ENCODE measurements around the gene ARID1B. TPM values are rescaled to one million over a fixed set of nuclear protein-coding genes. Genes with fewer than 3 reads are reported as not detected.

Gene ARID1B
- total RNA-seq, 2 donors from 2014 or later = 65.1 to 99.4 TPM

DNA sequence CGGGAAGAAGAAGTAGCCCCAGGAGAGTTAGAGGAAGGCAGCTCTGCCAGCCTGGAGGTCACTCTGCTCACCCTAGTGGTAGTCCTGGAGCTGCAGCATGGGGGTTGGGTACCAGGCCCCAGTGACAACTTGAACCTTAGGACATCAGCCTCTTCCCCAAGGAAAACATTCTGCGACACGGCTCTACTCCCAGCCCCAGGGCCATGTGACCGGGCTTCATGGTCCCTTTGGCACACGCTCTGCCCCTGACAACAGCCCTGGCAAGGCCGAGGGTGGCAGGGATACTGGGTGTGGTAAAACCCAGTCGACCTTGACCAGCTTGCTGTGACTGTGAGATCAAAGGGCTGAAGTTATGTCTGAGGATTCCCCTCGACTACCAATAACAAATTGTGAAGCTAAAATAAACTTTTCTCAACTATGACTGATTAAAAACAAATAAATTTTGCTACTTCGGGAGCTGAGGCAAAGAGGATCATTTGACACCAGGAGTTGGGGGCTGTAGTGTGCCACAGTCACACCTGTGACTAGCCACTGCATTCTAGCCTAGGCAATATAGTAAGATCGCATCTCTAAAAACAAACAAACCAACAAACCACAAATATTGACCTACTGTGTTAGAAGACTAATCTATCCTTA lies 24.4 kb upstream of the ARID1B start:
- no peak for DNase-seq (ENCODE audit: low spot score)
- Histone ChIP-seq H3K4me1 (replicated peaks) (no peaks in the 10 kb centered on the region), H3K9me3 (no peaks in the 10 kb centered on the region), H3K27ac (no peak overlapping the region), H3K4me3 (no peak overlapping the region), H3K36me3 (no peaks in the 10 kb centered on the region), H3K27me3 (replicated peaks; ENCODE audit: insufficient read depth) (no peaks in the 10 kb centered on the region)
- intact Hi-C loops (cut with DNase I) = no loop called here
- no peak for TF ChIP-seq POLR2A (IDR thresholded peaks at IDR 0.05)
- TF ChIP-seq, protein P1, sequence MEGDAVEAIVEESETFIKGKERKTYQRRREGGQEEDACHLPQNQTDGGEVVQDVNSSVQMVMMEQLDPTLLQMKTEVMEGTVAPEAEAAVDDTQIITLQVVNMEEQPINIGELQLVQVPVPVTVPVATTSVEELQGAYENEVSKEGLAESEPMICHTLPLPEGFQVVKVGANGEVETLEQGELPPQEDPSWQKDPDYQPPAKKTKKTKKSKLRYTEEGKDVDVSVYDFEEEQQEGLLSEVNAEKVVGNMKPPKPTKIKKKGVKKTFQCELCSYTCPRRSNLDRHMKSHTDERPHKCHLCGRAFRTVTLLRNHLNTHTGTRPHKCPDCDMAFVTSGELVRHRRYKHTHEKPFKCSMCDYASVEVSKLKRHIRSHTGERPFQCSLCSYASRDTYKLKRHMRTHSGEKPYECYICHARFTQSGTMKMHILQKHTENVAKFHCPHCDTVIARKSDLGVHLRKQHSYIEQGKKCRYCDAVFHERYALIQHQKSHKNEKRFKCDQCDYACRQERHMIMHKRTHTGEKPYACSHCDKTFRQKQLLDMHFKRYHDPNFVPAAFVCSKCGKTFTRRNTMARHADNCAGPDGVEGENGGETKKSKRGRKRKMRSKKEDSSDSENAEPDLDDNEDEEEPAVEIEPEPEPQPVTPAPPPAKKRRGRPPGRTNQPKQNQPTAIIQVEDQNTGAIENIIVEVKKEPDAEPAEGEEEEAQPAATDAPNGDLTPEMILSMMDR (IDR thresholded peaks at IDR 0.05) = peak in 2 of 4 experiments; percentile 13 to 22
- no peak for TF ChIP-seq POLR2AphosphoS5 (IDR thresholded peaks at IDR 0.05)
- 67% methylated on average over 10 of the region's 10 CpGs for WGBS

DNA sequence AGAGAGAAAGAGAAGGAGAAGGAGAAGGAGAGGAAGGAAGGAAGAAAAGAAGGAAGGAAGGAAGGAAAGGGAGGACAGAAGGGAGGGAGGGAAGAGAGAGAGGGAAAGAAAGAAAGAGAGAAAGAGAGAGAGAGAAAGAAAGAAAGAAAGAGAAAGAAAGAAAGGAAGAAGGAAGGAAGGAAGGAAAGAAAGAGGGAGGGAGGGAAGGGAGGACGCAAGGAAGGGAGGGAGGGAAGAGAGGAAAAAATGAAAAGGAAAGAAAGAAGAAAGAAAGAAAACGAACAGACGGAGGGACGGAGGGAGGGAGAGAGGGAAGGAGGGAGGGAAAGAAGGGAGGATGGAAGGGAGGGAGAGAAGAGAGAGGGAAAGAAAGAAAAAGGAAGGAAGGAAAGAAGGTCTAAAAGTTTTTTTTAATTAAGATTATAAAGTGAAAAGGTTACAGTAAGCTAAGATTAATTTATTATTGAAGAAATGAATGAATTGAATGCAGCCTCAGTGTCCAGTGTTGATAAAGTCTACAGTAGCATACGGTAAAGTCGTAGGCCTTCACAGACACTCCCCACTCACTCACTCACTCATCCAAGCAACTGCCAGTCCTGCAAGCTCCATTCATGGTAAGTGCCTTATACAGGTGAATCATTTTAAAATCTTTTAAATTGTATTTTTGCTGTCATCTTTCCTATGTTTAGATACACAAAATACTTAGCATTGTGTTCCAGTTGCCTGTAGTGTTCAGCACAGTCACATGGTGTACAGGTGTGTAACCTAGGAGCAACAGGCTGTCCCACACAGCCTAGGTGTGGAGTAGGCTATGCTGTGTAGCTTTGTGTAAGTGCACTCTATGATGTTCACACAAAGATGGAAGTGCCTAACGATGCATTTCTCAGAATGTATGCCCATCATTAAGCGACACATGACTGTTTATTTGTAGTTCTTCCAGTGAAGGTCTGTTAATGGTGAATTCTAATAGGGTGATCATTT lies 20.3 kb upstream of the ARID1B start:
- H3K36me3 ChIP-seq = no peaks in the 10 kb centered on the region
- intact Hi-C loops (cut with DNase I) = no loop called here
- no peak overlapping the region for H3K27ac ChIP-seq
- TF ChIP-seq POLR2A (IDR thresholded peaks at IDR 0.05) = no peak
- no peak for TF ChIP-seq POLR2AphosphoS5 (IDR thresholded peaks at IDR 0.05)
- TF ChIP-seq, protein P1 (IDR thresholded peaks at IDR 0.05) = no peak
- H3K4me3 ChIP-seq = no peak overlapping the region
- DNase-seq (ENCODE audit: low spot score) = no peak
- no peaks in the 10 kb centered on the region for H3K27me3 ChIP-seq (replicated peaks; ENCODE audit: insufficient read depth)
- H3K9me3 ChIP-seq = no peaks in the 10 kb centered on the region
- no peaks in the 10 kb centered on the region for H3K4me1 ChIP-seq (replicated peaks)
- 92% methylated on average over 8 of the region's 8 CpGs for WGBS

DNA sequence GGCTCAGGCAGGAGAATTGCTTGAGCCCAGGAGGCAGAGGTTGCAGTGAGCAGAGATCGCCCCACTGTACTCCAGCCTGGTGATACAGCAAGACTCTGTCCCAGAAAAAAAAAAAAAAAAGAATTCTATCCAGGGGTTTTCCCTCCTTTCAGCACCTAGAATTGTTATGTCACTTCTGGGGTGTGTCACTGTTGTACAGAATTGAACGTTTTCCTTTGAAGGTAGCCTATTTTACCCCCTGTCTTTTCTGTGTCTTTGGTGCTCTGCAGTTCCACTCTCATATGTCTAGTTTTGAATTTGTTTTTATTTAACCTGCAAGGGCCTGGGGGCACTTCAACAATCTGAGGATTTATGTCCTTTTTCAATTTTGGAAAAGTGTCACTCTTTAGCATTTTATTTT lies 19.3 kb upstream of the ARID1B start:
- no peak overlapping the region for H3K4me3 ChIP-seq
- no peak overlapping the region for H3K27ac ChIP-seq
- DNase-seq (ENCODE audit: low spot score) = no peak
- H3K27me3 ChIP-seq (replicated peaks; ENCODE audit: insufficient read depth) = no peaks in the 10 kb centered on the region
- WGBS = 70% methylated on average over 2 of the region's 2 CpGs
- no peaks in the 10 kb centered on the region for H3K36me3 ChIP-seq
- H3K4me1 ChIP-seq (replicated peaks) = no peaks in the 10 kb centered on the region
- intact Hi-C loops (cut with DNase I) = no loop called here
- H3K9me3 ChIP-seq = no peaks in the 10 kb centered on the region
- TF ChIP-seq POLR2A (IDR thresholded peaks at IDR 0.05) (no peak), POLR2AphosphoS5 (IDR thresholded peaks at IDR 0.05) (no peak)

DNA sequence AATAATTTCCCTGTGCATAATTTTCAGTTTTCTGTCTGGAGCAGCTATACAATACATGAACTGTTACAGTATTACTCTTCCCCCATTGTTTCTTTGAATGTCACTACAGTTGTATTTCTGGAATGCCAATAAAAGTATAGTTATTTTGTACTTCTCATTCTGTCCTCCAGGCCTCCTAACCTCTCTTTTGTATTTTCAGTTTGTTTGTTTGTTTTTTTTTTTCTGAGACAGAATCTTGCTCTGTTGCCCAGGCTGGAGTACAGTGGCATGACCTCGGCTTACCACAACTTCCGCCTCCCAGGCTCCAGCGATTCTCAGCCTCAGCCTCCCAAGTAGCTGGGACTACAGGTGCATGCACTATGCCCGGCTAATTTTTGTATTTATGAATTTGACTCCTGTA lies 16.8 kb upstream of the ARID1B start:
- 85% methylated on average over 4 of the region's 4 CpGs for WGBS
- TF ChIP-seq POLR2AphosphoS5 (IDR thresholded peaks at IDR 0.05) (no peak), POLR2A (IDR thresholded peaks at IDR 0.05) (no peak)
- TF ChIP-seq, protein P1 (IDR thresholded peaks at IDR 0.05) = no peak
- no peak for DNase-seq (ENCODE audit: low spot score)
- H3K36me3 ChIP-seq = no peaks in the 10 kb centered on the region
- no peak overlapping the region for H3K4me3 ChIP-seq
- H3K27ac ChIP-seq = no peak overlapping the region
- no peaks in the 10 kb centered on the region for H3K27me3 ChIP-seq (replicated peaks; ENCODE audit: insufficient read depth)
- no peaks in the 10 kb centered on the region for H3K9me3 ChIP-seq
- no peaks in the 10 kb centered on the region for H3K4me1 ChIP-seq (replicated peaks)
- intact Hi-C loops (cut with DNase I) = no loop called here

DNA sequence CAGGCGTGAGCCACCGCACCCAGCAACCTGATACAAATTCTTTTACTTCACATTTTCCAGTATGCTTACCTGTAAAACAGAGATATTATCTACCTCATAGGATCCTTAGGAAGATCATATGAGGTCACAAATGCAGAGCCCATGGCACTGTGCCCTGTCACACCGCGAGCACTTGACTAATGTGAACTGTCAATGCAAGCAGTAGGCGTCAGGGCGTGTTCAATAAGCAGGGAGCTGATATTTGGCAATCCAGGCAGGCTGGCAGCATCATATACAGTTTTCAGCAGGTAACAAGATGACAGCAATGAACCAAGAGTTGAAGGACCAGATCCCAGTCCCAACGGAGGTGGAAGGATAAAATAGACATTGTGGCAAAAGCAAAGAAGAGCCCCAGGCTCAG lies 14.6 kb upstream of the ARID1B start:
- Histone ChIP-seq H3K4me3 (no peak overlapping the region), H3K27ac (no peak overlapping the region), H3K27me3 (replicated peaks; ENCODE audit: insufficient read depth) (no peaks in the 10 kb centered on the region), H3K9me3 (no peaks in the 10 kb centered on the region), H3K4me1 (replicated peaks) (no peaks in the 10 kb centered on the region), H3K36me3 (no peaks in the 10 kb centered on the region)
- no peak for DNase-seq (ENCODE audit: low spot score)
- WGBS = 77% methylated on average over 7 of the region's 7 CpGs
- intact Hi-C loops (cut with DNase I) = no loop called here
- no peak for TF ChIP-seq POLR2AphosphoS5 (IDR thresholded peaks at IDR 0.05)
- no peak for TF ChIP-seq POLR2A (IDR thresholded peaks at IDR 0.05)
- TF ChIP-seq, protein P1 (IDR thresholded peaks at IDR 0.05) = no peak

Measured in prostate gland (tissue), 2 donors.